ENCODE measurements around the gene PLB1.

GRCh38 chr2:28668880-28669279 is 173.0 kb downstream of the PLB1 start:
- no peak for TF ChIP-seq CTCF (conservative IDR thresholded peaks at IDR 0.05; ENCODE audit: low read length)
- no peak for TF ChIP-seq EZH2phosphoT487 (IDR thresholded peaks at IDR 0.05; ENCODE audit: borderline replicate concordance, low read depth, low read length)
